CD14-positive monocyte (primary cell): ENCODE results near the gene SLC1A3. TPM values are rescaled to one million over a fixed set of nuclear protein-coding genes. Genes with fewer than 3 reads are reported as not detected.

Experiments used
- DNase-seq, 3 donors: peaks; one replicate each; pipeline ENCODE4 v3.0.0-alpha.2; 2011 to 2022
- H2AFZ ChIP-seq: 2 replicates; pipeline ENCODE4 v1.6.0; 2012; ENCODE audit warnings: mild to moderate bottlenecking, low read depth, low read length, inconsistent platforms; ENCODE audit not compliant: insufficient read depth, poor library complexity, severe bottlenecking
- H3K27ac ChIP-seq, 2 donors: 1 replicate in 1 of 2; 2 replicates in 1 of 2; pipeline ENCODE4 v1.5.1; 2012 to 2013; ENCODE audit warnings: low read length in 2 of 2, control low read depth in 1 of 2, inconsistent platforms in 1 of 2, low read depth in 1 of 2, mild to moderate bottlenecking in 1 of 2
- H3K27me3 ChIP-seq, 2 donors: one replicate each; pipeline versions ENCODE4 v1.6.0 to v1.6.1; 2011 to 2013; ENCODE audit warnings: low read length in 2 of 2; ENCODE audit not compliant: control insufficient read depth in 2 of 2, insufficient read depth in 2 of 2
- H3K36me3 ChIP-seq, 2 donors: replicated peaks in 1 of 2; 1 replicate in 1 of 2; 2 replicates in 1 of 2; pipeline versions ENCODE4 v1.5.1 to v1.6.1; 2012 to 2013; ENCODE audit warnings: low read length in 2 of 2, control low read depth in 1 of 2, inconsistent platforms in 1 of 2, mild to moderate bottlenecking in 1 of 2; ENCODE audit not compliant: insufficient read depth in 2 of 2, control insufficient read depth in 1 of 2
- H3K4me1 ChIP-seq, 2 donors: 1 replicate in 1 of 2; 2 replicates in 1 of 2; pipeline versions ENCODE4 v1.5.1 to v1.6.1; 2012 to 2013; ENCODE audit warnings: low read length in 2 of 2, control low read depth in 1 of 2, inconsistent platforms in 1 of 2, mild to moderate bottlenecking in 1 of 2, moderate library complexity in 1 of 2; ENCODE audit not compliant: insufficient read depth in 2 of 2, control insufficient read depth in 1 of 2
- H3K4me2 ChIP-seq: replicated peaks from 2 replicates; pipeline ENCODE3; 2012; ENCODE audit warnings: low read length, moderate library complexity, mild to moderate bottlenecking; ENCODE audit not compliant: poor library complexity, severe bottlenecking; ENCODE audit errors: extremely low read depth
- H3K4me3 ChIP-seq, 3 experiments: fragments of 200-600 bp in 1 of 3; sonication (generic) in 1 of 3; replicated peaks in 1 of 3; 1 replicate in 2 of 3; 2 replicates in 1 of 3; pipeline ENCODE4 v1.5.1; 2011 to 2013; ENCODE audit warnings: low read length in 3 of 3, mild to moderate bottlenecking in 3 of 3, control low read depth in 2 of 3, low read depth in 2 of 3, inconsistent platforms in 1 of 3, moderate library complexity in 1 of 3
- H3K79me2 ChIP-seq: 2 replicates; pipeline ENCODE4 v1.6.0; 2012; ENCODE audit warnings: mild to moderate bottlenecking, control low read depth, inconsistent platforms, low read length, moderate library complexity; ENCODE audit not compliant: insufficient read depth
- H3K9ac ChIP-seq: 2 replicates; pipeline ENCODE4 v1.6.0; 2017; ENCODE audit warnings: low read length, mild to moderate bottlenecking; ENCODE audit not compliant: insufficient read depth, poor library complexity, severe bottlenecking
- H3K9me3 ChIP-seq, 2 donors: replicated peaks in 1 of 2; 1 replicate in 1 of 2; 2 replicates in 1 of 2; pipeline versions ENCODE4 v1.5.1 to v1.6.1; 2012 to 2013; ENCODE audit warnings: low read length in 2 of 2, control low read depth in 1 of 2; ENCODE audit not compliant: control insufficient read depth in 1 of 2, insufficient read depth in 1 of 2
- H4K20me1 ChIP-seq: 2 replicates; pipeline ENCODE4 v1.6.0; 2012; ENCODE audit warnings: mild to moderate bottlenecking, low read length, control low read depth, moderate library complexity; ENCODE audit not compliant: insufficient read depth
- H3K27ac Mint-ChIP-seq, 7 donors: one replicate each; pipeline ENCODE4 v1.8.0; 2020; ENCODE audit warnings: mild to moderate bottlenecking in 7 of 7, mixed read lengths in 7 of 7, moderate library complexity in 6 of 7, inconsistent platforms in 2 of 7
- H3K27me3 Mint-ChIP-seq, 3 donors: one replicate each; pipeline ENCODE4 v1.8.0; 2021 to 2022; ENCODE audit warnings: low read depth in 3 of 3, mild to moderate bottlenecking in 3 of 3, mixed read lengths in 3 of 3, moderate library complexity in 3 of 3, inconsistent platforms in 1 of 3
- H3K36me3 Mint-ChIP-seq, 2 donors: one replicate each; pipeline ENCODE4 v1.8.0; 2020; ENCODE audit warnings: mixed read lengths in 2 of 2, inconsistent platforms in 1 of 2, mild to moderate bottlenecking in 1 of 2
- H3K4me1 Mint-ChIP-seq: one replicate; pipeline ENCODE4 v1.8.0; 2020; ENCODE audit warnings: mild to moderate bottlenecking, mixed read lengths
- H3K4me3 Mint-ChIP-seq, 2 donors: one replicate each; pipeline ENCODE4 v1.8.0; 2020; ENCODE audit warnings: mild to moderate bottlenecking in 2 of 2, mixed read lengths in 2 of 2, moderate library complexity in 1 of 2
- H3K9me3 Mint-ChIP-seq, 7 donors: one replicate each; pipeline ENCODE4 v1.8.0; 2020 to 2022; ENCODE audit warnings: mixed read lengths in 7 of 7, mild to moderate bottlenecking in 6 of 7, moderate library complexity in 6 of 7, inconsistent platforms in 2 of 7
- WGBS: methylation state at CpG from one replicate; pipeline ENCODE4 v1.1.5; 2013; ENCODE audit warnings: missing lambda C conversion rate; ENCODE audit not compliant: insufficient coverage; 5-methylcytosine and 5-hydroxymethylcytosine counted together
- intact Hi-C, 2 donors: fragments of 100-400 bp; cut with micrococcal nuclease; formaldehyde crosslinking; loops; one replicate each; pipeline versions ENCODE4 v1.15.0 to v1.15.1; 2023
- polyA plus RNA-seq, 3 donors: library from polyadenylated mRNA; depleted of rRNA in 1 of 3; unstranded in 2 of 3; stranded (reverse) in 1 of 3; fragments of 300-500 nt in 2 of 3; fragments of >200 nt in 1 of 3; fragmentation: Illumina TruSeq in 2 of 3; gene quantifications; 1 replicate in 2 of 3; 2 replicates in 1 of 3; pipeline ENCODE4 v1.2.3, GENCODE V29; 2012 to 2021
- TF ChIP-seq, protein P1 (sequence below): fragments of 200-600 bp; IDR thresholded peaks from one replicate; pipeline ENCODE4 v1.8.0; 2022; ENCODE audit warnings: antibody characterized with exemption, mild to moderate bottlenecking

The SLC1A3 gene
- polyA plus RNA-seq, 3 donors = 1.2 to 3.3 (median 1.3) TPM

DNA sequence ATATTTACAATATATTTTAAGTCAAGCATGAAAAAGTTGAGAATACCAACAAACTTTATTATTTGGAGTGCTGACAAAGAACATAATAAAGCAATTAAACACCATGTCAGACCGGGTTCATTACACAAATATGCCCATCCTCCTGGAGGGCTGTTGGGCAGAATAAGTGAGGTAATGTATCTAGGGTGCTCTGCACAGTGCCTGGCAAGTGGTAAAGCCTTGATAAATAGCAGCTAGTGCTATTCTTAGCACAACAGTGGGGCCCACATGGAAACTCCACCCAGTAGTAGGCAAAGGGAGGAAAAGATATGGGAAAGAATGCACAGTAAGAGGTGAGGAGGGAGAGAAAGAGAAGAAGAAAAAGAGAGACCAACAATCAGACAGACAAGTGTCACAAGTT lies 97.7 kb downstream of the SLC1A3 start:
- H2AFZ ChIP-seq = no peak overlapping the region
- Mint-ChIP-seq H3K4me3 (no peak overlapping the region), H3K9me3 (peaks cover 0 to 6% (median 3%) of the 10 kb centered on the region in 7 donors), H3K36me3 (peaks cover 44 to 57% of the 10 kb centered on the region in 2 donors), H3K4me1 (peaks cover 29% of the 10 kb centered on the region), H3K27ac (no peak overlapping the region), H3K27me3 (no peaks in the 10 kb centered on the region)
- H3K9me3 ChIP-seq = no peaks in the 10 kb centered on the region
- peaks cover 18% of the 10 kb centered on the region in 2 donors for H3K4me1 ChIP-seq
- H3K79me2 ChIP-seq = peaks cover 13% of the 10 kb centered on the region
- no peaks in the 10 kb centered on the region for H4K20me1 ChIP-seq
- TF ChIP-seq, protein P1, sequence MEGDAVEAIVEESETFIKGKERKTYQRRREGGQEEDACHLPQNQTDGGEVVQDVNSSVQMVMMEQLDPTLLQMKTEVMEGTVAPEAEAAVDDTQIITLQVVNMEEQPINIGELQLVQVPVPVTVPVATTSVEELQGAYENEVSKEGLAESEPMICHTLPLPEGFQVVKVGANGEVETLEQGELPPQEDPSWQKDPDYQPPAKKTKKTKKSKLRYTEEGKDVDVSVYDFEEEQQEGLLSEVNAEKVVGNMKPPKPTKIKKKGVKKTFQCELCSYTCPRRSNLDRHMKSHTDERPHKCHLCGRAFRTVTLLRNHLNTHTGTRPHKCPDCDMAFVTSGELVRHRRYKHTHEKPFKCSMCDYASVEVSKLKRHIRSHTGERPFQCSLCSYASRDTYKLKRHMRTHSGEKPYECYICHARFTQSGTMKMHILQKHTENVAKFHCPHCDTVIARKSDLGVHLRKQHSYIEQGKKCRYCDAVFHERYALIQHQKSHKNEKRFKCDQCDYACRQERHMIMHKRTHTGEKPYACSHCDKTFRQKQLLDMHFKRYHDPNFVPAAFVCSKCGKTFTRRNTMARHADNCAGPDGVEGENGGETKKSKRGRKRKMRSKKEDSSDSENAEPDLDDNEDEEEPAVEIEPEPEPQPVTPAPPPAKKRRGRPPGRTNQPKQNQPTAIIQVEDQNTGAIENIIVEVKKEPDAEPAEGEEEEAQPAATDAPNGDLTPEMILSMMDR = no peak
- no CpG with 5 or more reads among the region's 1 CpG for WGBS
- intact Hi-C loops = no loop called here
- H3K36me3 ChIP-seq = peaks cover 8 to 35% of the 10 kb centered on the region in 2 donors
- no peak overlapping the region for H3K4me2 ChIP-seq
- H3K9ac ChIP-seq = no peak overlapping the region
- no peak for DNase-seq
- H3K4me3 ChIP-seq = no peak overlapping the region
- no peaks in the 10 kb centered on the region for H3K27me3 ChIP-seq
- no peak overlapping the region for H3K27ac ChIP-seq

DNA sequence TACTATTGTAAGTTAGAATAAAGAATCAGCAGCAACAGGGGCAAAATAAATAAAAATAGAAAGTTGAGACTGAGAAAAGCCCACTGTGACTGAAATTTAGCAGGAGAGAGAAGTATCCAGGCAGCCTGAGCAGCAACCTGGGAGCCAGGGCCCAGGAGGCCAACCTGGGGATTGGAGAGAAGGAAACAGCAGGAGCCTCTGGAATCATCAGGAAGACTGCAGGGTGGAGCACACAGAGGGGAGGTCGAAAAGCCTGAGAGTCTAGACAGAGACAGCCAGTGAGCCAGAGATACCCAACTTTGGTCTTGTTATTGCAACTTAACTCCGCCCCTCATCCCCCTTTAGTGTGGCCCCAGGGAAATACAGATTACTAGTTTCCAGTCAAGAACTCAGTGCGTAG lies 98.6 kb downstream of the SLC1A3 start:
- 93% methylated on average over 3 of the region's 3 CpGs for WGBS

More for the DNA sequence above, 98.6 kb downstream of the SLC1A3 start:
- H3K27me3 Mint-ChIP-seq = no peaks in the 10 kb centered on the region
- H3K9me3 Mint-ChIP-seq = peaks cover 0 to 6% (median 3%) of the 10 kb centered on the region in 7 donors
- no peak overlapping the region for H3K4me3 Mint-ChIP-seq
- no peak overlapping the region for H2AFZ ChIP-seq
- TF ChIP-seq, protein P1 = no peak
- H3K36me3 ChIP-seq = peaks cover 8 to 43% of the 10 kb centered on the region in 2 donors
- H3K4me1 Mint-ChIP-seq = peaks cover 29% of the 10 kb centered on the region
- no peak overlapping the region for H3K27ac ChIP-seq
- no peak overlapping the region for H3K9ac ChIP-seq
- peaks cover 42 to 59% of the 10 kb centered on the region in 2 donors for H3K36me3 Mint-ChIP-seq
- no peak overlapping the region for H3K4me2 ChIP-seq
- no peaks in the 10 kb centered on the region for H3K27me3 ChIP-seq
- peak overlapping the region in 1 of 7 donors; percentile 10 for H3K27ac Mint-ChIP-seq
- no peaks in the 10 kb centered on the region for H4K20me1 ChIP-seq
- intact Hi-C loops = no loop called here
- no peak overlapping the region for H3K4me3 ChIP-seq
- DNase-seq = no peak
- no peaks in the 10 kb centered on the region for H3K9me3 ChIP-seq
- peaks cover 22% of the 10 kb centered on the region for H3K79me2 ChIP-seq
- H3K4me1 ChIP-seq = peaks cover 18% of the 10 kb centered on the region in 2 donors
